ENCODE results near the gene ZNF544.

- no peak for TF ChIP-seq CTCF (IDR thresholded peaks at IDR 0.05)
- TF ChIP-seq EZH2 (IDR thresholded peaks at IDR 0.05; ENCODE audit: borderline replicate concordance, insufficient read depth, low read depth, low read length, poor library complexity, severe bottlenecking), result no peak
Observed at GRCh38 chr19:58213075-58213369, 15.7 kb upstream of the ZNF544 start.
